GM12874 (cell line): ENCODE data around the gene CABP4.

ENCODE experiments used
- CTCF ChIP-seq: IDR thresholded peaks from 2 replicates; pipeline ENCODE4 v1.5.1; 2011; ENCODE audit warnings: low read depth, mild to moderate bottlenecking, control low read depth, low read length, moderate library complexity; ENCODE audit not compliant: insufficient read depth

Gene CABP4

GRCh38 chr11:67508486-67509121 lies 53.5 kb downstream of the CABP4 start:
- TF ChIP-seq CTCF, result no peak

- TF ChIP-seq CTCF, result no peak
Measured at GRCh38 chr11:67510023-67510345, 54.8 kb downstream of the CABP4 start.
